Left ventricle myocardium inferior (tissue), 1 donor: ENCODE results near the gene POU2AF3. TPM values are rescaled to one million over a fixed set of nuclear protein-coding genes. Genes with fewer than 3 reads are reported as not detected.

Experiments
- DNase-seq: peaks from one replicate; pipeline ENCODE4 v3.0.0-alpha.2; 2020
- H3K27ac ChIP-seq: fragments of 200-600 bp; replicated peaks from 2 replicates; pipeline ENCODE4 v1.8.0; 2021
- H3K27me3 ChIP-seq: fragments of 200-600 bp; 2 replicates; pipeline ENCODE4 v1.8.0; 2021; ENCODE audit warnings: low read depth
- H3K36me3 ChIP-seq: fragments of 200-600 bp; 2 replicates; pipeline ENCODE4 v1.8.0; 2021
- H3K4me1 ChIP-seq: fragments of 200-600 bp; 2 replicates; pipeline ENCODE4 v1.8.0; 2021
- H3K4me3 ChIP-seq: fragments of 200-600 bp; 2 replicates; pipeline ENCODE4 v1.8.0; 2021; ENCODE audit warnings: mild to moderate bottlenecking, moderate library complexity
- H3K9me3 ChIP-seq: fragments of 200-600 bp; replicated peaks from 2 replicates; pipeline ENCODE4 v1.8.0; 2021
- intact Hi-C: fragments of 100-400 bp; cut with micrococcal nuclease; formaldehyde crosslinking; loops from one replicate; pipeline ENCODE4 v1.11.0; 2022
- total RNA-seq: library from RNA; stranded (reverse); fragmentation: NEBNext Ultra II Directional; extraction: Animal tissue kit (Norgen Biotek cat#: 25700); gene quantifications from one replicate; pipeline ENCODE4 v1.2.1, GENCODE V29; 2021
- TF ChIP-seq, protein P1 (sequence below): fragments of 200-600 bp; IDR thresholded peaks from 2 replicates; pipeline ENCODE4 v1.8.0; 2021; ENCODE audit warnings: antibody characterized with exemption, mild to moderate bottlenecking, borderline replicate concordance
- donor health status: DM: no; HTN: yes; CAD: no; lungs with severe emphysema.

POU2AF3 gene
- total RNA-seq, 1 donor from 2014 or later, result 0.38 TPM

DNA sequence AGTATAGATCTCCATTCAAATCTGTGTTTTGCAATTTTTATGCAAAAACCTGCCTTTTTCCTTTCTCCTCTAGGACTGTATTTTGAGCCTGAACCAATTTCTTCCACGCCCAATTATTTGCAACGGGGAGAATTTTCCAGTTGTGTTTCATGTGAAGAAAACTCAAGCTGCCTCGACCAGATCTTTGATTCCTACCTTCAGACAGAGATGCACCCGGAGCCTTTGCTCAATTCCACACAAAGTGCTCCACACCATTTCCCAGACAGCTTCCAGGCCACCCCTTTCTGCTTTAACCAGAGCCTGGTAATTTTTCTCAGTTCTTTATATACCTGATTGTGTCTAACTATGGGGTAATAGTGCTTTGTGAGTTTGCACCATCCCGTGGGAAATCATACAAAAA lies 8.0 kb downstream of the POU2AF3 start:
- H3K4me1 ChIP-seq, result no peaks in the 10 kb centered on the region
- intact Hi-C loops, result no loop called here
- H3K27me3 ChIP-seq, result peaks cover 10% of the 10 kb centered on the region
- no peaks in the 10 kb centered on the region for H3K9me3 ChIP-seq
- TF ChIP-seq, protein P1, sequence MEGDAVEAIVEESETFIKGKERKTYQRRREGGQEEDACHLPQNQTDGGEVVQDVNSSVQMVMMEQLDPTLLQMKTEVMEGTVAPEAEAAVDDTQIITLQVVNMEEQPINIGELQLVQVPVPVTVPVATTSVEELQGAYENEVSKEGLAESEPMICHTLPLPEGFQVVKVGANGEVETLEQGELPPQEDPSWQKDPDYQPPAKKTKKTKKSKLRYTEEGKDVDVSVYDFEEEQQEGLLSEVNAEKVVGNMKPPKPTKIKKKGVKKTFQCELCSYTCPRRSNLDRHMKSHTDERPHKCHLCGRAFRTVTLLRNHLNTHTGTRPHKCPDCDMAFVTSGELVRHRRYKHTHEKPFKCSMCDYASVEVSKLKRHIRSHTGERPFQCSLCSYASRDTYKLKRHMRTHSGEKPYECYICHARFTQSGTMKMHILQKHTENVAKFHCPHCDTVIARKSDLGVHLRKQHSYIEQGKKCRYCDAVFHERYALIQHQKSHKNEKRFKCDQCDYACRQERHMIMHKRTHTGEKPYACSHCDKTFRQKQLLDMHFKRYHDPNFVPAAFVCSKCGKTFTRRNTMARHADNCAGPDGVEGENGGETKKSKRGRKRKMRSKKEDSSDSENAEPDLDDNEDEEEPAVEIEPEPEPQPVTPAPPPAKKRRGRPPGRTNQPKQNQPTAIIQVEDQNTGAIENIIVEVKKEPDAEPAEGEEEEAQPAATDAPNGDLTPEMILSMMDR, result no peak
- DNase-seq, result no peak
- H3K27ac ChIP-seq, result no peak overlapping the region
- H3K36me3 ChIP-seq, result no peaks in the 10 kb centered on the region
- H3K4me3 ChIP-seq, result no peak overlapping the region

DNA sequence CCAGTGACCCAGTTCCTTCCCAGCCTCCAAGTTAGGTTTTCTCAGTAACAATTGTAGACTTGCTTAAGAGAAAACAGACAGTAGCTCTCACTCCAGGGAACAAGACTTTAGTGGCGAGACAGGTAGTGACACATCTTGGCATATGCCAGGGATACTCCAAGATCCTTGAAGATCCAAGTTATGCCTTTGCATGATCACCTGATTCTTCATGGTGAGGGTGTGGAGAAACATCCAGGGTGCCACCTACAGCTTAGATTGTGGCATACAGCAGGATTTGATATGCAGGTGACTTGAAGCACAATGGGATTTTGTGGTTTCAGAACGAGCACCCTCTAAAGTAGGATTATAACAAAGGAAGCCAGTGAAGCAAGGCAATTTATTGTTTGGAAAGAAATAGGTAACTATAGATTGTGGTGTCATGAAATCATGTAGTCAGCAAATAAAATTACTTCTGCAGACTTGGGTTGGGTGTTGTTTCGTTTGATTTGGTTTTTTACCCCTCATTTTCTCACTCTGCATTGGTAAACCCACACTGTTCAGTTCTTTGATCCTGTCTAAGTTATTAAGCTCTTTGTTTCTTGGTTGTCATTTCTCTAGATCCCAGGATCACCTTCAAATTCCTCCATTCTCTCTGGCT lies 9.2 kb downstream of the POU2AF3 start:
- TF ChIP-seq, protein P1, result no peak
- Histone ChIP-seq H3K27ac (no peak overlapping the region), H3K4me1 (no peaks in the 10 kb centered on the region), H3K36me3 (no peaks in the 10 kb centered on the region), H3K9me3 (no peaks in the 10 kb centered on the region), H3K27me3 (peaks cover 16% of the 10 kb centered on the region), H3K4me3 (no peak overlapping the region)
- DNase-seq, result no peak
- intact Hi-C loops, result no loop called here

- no peak overlapping the region for H3K4me3 ChIP-seq
- TF ChIP-seq, protein P1, result no peak
- H3K36me3 ChIP-seq, result no peaks in the 10 kb centered on the region
- no peak overlapping the region for H3K27ac ChIP-seq
- H3K4me1 ChIP-seq, result no peaks in the 10 kb centered on the region
- intact Hi-C loops, result no loop called here
- peaks cover 16% of the 10 kb centered on the region for H3K27me3 ChIP-seq
- no peak for DNase-seq
- no peaks in the 10 kb centered on the region for H3K9me3 ChIP-seq
Measured at GRCh38 chr11:111308140-111308539, 9.8 kb downstream of the POU2AF3 start.

DNA sequence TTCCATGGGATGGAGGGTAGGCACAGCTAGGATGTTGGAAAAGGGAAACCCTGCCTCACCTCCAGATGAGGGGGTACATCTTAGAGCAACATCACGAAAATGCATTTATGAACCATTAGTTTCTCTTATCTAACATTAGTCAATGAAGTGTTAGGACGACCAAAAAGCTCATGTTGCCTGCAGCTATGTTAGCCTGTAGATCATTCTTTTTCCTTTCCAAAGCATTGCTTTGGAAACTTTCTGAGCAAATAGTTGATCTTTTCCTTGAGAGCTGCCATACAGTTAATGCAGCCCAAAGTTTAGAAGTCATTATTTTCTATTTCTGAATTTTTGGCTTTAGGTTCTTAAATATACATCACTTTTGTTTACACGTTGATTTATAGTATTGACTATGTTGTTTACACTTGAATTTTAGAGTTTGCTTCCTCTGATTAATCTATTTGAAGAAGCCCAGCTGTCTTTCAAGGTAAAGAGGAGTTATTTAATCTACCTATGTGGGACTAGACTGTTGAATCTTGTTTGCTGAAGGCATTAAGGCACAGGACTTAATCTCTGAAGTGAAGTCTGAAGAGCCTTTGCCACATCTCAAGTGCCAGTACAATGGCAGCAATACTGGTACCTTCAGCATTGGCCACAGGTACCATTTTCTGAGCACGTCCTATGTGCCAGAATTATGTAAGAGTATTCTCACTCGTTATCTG lies 11.0 kb downstream of the POU2AF3 start:
- Histone ChIP-seq H3K9me3 (no peaks in the 10 kb centered on the region), H3K4me1 (no peaks in the 10 kb centered on the region), H3K36me3 (no peaks in the 10 kb centered on the region), H3K4me3 (no peak overlapping the region), H3K27me3 (peaks cover 16% of the 10 kb centered on the region), H3K27ac (no peak overlapping the region)
- no peak for DNase-seq
- TF ChIP-seq, protein P1, result no peak
- intact Hi-C loops, result no loop called here

DNA sequence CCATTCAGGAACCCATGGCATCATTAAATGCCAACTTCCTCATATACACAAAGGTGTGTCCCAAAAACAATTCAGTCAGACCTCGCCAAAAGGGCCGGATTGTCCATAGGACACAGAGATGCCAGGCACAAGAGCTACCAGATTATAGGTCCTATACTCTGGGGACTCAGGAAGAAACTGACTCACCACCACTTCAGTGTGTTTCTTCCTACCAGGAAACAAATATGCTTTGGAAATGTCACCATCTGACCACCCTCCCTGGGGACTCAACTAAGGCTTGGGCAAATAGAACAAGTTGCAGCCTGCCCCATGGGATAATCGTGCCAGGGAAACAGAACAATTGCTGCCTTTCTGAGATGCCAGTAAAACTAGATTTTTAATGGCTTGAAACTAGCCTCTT lies 11.7 kb downstream of the POU2AF3 start:
- H3K27ac ChIP-seq, result no peak overlapping the region
- intact Hi-C loops, result no loop called here
- DNase-seq, result no peak
- no peak overlapping the region for H3K4me3 ChIP-seq
- no peaks in the 10 kb centered on the region for H3K36me3 ChIP-seq
- peaks cover 16% of the 10 kb centered on the region for H3K27me3 ChIP-seq
- H3K9me3 ChIP-seq, result no peaks in the 10 kb centered on the region
- H3K4me1 ChIP-seq, result no peaks in the 10 kb centered on the region
- TF ChIP-seq, protein P1, result no peak
